HG03060 (cell line): ENCODE measurements around the gene RNF115.
"Not testable (repeated sequence)": the region's sequence is repeated elsewhere in the genome, so short reads cannot be mapped to it uniquely, and the experiment has no call there.

Source experiments
- ATAC-seq: cut with Tn5 transposase; IDR thresholded peaks from one replicate; pipeline ENCODE4 v1.9.1; 2021; ENCODE audit warnings: low read depth, moderate number of reproducible peaks; ENCODE audit not compliant: unreplicated experiment

The RNF115 gene

DNA sequence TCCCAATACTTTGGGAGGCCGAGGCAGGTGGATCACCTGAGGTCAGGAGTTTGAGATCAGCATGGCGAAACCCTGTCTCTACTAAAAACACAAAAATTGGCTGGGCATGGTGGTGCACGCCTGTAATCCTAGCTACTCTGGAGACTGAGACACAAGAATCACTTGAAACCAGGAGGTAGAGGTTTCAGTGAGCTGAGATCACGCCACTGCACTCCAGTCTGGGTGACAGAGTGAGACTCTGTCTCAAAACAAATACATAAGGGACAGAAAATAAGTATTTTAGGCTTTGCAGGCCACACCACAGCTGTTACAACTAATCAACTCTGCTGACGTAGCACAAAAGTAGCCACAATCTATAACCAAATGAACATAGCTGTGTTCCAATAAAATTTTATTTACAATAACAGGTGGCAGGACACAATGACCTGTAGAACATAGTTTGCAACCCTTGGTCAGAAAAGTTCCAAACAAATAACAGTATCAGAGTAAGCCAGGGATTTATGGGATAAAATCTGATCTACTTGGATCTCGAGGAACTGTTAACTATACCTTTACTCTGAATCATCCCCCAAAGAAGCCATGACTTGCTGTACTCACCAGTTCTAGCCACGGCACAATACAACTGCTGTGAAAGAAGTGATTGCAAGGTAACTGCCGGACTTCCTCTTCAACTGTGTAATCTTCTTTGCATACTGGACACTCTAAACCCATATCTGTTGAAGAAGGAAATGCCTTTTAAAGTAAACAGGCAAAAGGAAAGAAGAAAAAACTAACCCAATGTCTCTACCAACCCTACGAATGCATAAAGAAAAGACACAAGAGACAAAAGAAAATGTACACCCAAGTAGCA is 76.3 kb downstream of the RNF115 start:
- ATAC-seq = no peak

DNA sequence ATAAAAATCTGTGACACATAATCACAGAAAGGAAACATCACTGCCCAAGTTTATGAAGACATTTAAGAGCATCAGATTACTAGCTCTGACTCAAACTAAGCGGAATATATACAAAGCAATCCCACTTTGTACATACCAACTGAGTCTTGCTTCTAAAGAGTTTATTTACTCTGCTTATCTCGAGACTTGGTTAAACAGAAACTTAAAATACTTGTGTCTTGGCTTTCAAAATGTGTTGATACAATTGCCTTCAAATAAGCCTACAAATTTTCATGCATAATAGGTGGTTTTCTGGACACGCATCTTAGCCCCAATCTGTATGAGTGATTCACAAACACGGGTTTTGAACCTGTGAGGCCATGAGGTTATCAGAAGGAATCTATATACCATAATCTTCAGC is 83.6 kb downstream of the RNF115 start:
- ATAC-seq = no peak

DNA sequence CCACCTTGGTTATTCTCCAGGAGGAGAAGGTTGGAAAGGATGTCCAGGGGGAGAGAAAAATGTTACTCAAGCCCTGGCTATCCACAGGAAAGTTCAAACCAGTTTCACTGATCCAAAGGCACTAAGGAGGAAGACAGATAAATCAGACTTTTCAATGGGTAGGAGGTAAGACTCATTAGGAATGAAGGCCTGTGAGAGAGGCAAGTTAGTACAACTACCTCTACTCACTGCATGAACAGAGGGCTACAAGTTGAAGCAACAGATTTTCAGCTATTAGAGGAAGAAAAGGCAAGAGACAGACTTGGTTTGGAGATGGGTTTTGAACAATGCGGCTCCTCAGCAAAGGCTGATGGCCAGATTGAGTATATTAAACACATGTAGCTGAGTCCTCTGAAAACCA is 87.7 kb downstream of the RNF115 start:
- ATAC-seq = no peak

DNA sequence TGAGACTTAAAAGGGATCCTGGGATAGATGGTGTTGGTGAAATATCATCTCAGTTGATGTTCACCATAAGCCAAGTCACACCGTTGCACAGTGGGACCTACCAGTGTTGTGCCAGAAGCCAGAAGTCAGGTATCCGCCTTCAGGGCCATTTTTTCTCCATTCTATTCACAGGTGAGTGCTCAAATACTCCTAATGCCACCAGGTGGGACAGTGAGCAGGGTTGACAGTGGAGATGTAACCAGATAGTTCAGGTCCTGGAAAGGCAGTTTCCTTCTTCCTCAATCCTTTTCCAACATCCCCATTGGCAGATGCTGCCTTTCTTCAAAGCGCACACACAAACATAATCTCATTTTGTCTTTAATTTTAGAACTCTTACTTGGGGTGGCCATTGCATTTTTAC is 93.0 kb downstream of the RNF115 start:
- no peak for ATAC-seq

DNA sequence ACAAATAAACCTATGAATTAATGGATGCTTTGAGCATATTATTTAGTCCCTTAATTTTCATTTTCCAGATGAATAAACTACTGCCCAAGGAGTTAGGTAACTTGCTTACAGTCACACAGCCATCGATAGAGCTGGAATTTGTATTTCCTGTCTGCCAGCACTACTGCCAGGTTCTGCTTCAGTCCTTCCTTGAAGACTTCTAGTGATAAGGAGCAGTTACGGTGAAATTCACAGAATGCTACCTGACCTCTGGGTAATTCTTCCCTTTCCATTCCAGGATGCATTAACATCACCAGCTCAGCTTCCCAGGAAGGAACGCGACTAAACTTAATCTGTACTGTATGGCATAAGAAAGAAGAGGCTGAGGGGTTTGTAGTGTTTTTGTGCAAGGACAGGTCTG is 93.4 kb downstream of the RNF115 start:
- no peak for ATAC-seq

DNA sequence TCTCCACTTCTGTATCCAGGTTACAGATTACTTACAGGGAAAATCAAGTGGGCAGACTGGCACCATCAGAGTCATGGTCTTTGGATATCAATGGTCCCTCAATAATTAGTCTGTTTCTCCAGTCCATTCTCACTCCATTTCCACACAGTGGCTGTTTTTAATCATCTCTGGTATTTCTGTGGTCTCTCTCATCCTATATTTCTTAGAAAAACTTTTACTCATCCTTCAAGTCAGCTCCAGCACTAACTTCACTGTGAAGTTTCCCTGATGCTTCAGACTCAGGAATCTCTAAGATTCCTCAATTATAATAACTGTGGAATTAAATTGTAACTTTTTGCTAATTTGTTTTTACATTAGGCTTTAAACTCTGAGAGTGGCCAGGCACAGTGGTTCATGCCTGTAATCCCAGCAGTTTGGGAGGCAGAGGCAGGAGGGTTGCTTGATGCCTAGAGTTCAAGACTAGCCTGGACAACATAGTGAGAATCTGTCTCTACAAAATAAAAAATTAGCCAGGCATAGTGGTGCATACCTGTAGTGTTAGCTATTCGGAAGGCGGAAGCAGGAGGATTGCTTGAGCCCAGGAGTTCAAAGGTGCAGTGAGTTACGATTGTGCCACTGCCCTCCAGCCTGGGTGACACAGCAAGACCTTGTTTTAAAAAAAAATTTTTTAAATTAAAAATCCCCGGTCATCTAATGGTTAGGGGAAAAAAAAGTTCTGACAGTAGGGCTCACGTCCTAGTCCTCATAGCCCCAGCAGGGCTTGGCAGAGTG is 94.0 kb downstream of the RNF115 start:
- no peak for ATAC-seq

DNA sequence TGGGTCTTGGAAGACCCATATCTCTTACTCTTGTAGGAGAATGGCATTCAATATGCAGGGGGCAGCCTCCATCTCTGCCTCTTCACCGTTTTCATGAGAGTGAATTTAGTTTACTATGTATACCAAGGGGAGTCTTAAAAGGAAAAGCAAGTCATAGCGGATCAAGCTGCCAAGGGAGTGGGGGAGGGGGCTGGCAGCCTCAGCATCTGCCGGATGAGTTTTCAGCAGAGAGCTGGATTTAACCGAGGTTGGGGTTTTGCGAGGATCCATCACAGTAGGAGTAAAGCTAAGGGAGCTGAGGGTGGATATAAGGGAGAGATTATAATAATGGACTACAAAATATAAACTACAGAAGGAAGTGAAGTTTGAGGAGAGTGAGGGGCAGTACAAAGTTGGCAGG is 94.7 kb downstream of the RNF115 start:
- no peak for ATAC-seq

DNA sequence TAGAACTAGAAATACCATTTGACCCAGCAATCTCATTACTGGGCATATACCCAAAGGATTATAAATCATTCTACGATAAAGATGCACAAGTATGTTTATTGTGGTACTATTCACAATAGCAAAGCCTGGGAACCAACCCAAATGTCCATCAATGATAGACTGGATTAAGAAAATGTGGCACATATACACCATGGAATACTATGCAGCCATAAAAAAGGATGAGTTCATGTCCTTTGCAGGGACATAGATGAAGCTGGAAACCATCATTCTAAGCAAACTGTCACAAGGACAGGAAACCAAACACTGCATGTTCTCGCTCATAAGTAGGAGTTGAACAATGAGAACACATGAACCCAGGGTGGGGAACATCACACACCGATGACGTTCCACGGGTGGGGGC is 97.7 kb downstream of the RNF115 start:
- ATAC-seq = not testable (repeated sequence)

DNA sequence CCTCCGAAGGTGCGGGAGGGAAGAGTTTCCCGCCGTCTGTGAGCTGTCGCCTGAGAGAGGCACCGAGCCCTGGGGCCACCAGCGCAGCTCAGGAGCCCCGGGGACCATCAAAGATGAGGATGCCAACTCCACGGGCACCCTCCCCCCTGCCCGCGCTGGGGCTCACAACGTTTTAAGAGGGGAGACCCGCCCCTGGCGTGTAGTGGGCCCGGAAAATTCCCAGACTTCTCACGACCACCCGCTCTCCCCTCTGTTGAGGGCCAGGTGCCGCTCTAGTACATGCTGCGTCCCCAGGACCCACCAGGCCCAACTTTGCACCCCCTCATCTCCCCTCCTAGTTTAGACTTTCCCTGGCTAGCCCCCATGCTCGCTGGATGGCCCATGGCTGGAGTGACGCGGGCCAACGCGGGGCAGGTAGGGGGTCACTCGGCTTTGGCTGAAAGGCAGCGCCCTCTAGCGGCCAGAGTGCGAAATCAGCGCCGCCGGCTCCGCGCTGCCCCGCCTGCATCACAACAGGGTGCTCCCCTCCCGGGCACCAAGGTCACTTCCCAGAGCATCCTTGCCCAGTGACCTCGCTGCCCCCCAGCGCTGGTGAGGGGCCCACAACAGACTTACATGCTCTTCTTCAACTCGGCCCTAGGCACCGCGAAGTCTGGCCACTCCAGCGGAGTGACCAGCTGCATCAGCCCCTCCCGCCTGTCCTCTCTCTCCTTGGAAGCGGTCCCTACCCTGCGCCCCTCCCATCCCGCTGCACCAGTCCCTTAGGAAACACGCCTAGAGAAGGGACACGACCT is 102.8 kb downstream of the RNF115 start:
- ATAC-seq = no peak

DNA sequence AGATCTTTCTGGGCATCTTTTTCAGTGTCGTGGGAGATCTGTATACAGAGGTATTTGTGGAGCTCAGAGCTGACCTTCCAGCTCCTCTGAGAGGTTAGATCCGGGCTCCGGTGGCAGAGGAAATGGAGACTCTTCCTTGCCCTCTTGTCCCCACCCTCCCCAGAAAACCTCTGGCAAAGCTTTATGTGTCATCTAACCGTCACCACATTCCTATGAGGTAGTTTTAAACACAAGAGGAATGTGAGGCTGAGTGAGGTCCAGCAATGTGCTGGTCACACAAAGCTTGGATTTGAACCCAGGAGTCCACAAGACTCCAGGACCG is 103.4 kb downstream of the RNF115 start:
- no peak for ATAC-seq

DNA sequence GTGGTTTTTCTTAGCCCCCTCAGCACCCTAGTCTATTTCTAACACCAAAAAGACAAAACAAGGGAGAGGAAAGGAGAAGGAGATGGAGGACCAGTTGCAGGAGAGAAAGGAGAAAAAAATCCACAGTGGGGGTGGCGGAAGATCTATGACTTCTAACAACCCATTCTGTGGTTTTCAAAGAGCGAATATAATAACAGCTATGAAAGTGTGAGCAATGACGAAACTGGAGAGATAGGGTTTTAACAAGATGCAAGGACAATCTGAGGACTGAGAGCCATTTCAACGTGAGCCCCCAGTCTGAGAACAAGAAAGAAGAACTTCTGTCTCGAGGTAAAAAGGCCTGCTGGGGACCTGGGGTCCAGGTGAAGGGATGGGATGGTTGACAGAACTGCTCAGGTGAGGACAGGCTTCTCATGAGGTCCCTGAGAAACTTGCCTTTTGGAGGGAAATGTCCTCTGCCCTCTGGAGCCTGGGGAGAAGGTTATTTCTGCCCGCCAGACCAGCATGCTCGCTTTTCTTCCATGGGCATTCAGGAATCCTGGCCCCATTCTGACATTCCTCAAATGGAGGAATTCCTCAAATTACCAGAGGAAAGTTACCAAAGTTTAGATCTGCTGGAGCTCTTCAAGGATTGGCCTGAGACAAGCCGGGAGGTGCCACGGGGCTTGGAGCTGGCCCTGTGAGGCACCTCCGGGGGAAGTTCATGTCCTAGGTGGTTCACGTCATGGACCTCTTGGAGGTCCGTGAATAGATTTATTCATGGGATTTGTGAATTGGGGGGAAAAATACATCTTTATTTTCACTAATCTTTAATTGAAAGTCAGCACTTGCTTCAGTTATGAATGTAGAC is 104.4 kb downstream of the RNF115 start, which contains the start of gene CD160:
Gene CD160, plus strand, starts transcription at position 270 of the 850 bp plus-strand sequence. CDS start 8,829 bp downstream, outside the sequence.
- ATAC-seq = no peak

DNA sequence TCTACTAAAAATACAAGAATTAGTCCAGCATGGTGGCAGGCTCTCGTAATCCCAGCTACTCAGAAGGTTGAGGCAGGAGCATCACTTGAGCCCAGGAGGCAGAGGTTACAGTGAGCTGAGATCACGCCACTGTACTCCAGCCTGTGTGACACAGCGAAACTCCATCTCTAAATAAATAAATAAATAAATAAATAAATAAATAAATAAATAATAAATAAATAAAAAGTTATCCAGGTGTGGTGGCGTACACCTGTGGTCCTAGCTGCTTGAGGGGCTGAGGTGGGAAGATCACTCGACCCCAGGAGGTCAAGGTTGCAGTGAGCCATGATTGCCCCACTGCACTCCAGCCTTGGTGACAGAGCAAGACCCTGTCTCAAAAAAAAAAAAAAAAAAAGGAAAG is 105.4 kb downstream of the RNF115 start:
- ATAC-seq = not testable (repeated sequence)

DNA sequence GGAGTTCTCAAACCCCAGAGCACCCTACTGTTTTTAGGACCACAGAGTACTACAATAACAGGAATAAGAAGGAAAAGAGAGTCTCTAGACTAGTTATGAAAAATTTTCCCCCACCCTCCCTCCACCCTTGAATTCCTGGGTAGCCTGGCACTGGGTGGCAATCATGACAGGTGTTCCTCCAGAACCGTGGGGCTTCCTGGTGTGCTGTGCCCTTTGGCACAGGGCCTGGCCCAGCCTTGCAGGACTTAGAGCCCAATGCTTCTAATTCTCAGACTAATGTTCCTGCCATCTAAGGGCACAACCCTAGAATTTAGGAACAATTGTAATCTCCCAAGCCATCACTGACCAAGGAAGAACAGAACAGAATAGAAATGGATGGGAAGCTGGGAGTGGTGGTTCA is 106.1 kb downstream of the RNF115 start:
- no peak for ATAC-seq

DNA sequence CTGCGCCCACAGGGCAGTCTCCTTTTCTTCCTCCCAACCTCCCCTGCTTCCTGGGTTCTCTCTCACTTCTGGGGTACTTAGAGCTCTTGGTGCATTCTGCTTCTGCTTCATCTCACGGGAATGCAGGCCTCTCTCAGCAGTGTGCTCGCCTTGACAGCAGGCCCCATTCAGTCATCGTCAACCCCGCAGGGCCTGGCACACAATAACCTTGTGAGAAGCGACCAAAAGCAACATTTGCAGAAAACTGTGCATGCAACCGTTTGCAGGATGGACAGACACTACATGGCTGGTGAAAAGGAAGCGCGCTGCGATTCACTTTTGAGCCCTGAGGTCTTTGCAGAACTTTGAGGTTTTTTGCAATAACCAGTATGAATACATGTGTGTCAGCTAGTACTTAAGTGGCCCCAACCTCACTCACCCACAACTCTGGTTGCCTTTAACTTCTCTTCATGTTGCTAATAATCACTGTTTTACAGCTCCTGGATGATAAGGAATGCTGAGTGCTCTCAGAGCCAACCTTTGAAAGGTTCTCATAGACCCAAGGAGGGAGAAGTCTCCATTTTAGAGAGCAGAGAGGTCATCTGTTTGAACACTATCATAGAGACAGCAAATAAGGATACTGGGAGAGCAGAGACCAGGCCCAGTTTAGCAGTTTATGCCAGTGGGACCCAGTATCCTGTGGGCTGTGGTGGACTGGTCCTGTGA is 107.1 kb downstream of the RNF115 start:
- no peak for ATAC-seq

DNA sequence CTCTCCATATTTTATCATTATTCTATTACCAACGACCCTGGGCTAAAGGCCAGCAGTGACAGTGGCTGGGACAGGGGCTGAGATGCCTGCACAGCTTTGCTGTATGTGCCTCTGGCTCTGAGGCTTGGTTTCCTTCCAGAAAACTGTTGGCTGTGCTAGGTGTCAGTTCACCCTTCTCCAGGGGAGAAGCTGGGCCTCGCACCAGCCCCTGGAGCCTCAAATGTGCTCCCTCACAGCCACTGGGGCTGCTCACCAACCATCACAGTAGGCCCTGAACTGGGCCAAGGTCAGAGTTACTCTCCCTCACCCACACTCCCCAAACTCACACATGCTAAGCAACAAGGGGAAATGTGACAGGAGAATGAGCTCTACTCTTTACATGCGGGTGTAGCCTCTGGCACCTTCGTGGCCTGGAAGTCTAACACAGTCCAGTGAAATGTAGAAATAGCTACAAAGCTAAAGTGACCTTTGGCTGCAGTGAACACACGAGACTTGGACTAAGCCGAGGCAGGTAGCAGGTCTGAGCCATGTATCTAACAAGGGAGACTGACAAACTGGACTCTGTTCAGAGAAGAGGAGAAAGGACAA is 109.3 kb downstream of the RNF115 start:
- no peak for ATAC-seq

DNA sequence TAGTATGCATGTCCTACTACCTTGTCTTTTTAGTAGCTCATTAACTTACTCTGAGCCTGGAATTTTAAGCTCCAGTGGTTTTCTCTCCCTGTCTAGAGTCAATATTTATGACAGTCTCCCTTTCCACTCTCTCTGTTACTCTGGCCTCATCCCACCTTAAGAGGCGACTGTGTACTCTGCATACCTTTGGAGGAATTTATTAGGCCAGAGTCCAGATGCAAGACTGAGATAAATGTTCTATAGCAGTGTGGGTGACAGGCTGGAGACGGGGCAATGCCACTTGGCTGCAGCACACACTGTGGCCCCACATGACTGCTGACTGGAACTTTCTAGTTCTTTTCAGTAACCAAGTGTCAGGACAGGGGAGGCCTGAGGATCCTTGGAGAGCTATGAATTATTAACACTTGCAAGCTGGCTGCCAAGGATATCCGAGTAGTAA is 112.7 kb downstream of the RNF115 start:
- ATAC-seq = no peak

DNA sequence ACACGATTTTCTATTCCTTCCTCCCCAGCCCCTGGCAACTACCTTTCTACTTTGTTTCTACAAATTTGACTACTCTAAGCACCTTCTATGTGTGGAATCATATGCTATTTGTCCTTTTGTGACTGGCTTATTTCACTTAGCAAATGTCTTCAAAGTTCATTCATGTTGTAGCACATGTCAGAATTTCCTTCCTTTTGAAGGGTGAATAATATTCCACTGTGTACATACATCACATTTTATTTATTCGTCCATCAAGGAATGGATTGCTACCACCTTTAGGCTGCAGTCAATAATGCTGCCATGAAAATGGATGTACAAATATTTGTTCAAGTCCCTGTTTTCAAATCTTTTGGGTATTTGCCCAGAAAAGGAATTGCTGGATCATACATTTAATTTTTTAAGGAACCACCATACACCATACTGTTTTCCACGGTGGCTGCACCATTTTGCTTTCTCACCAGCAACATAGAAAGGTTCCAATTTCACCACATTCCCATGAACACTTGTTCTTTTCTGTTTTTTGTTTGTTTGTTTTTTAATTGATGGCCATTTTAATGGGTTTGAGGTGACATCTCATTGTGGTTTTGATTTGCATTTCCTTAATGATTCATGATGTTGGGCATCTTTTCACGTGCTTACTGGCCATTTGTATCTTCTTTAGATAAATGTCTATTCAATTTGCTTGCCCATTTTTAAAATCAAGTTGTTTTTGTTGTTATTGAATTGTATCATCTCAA is 113.4 kb downstream of the RNF115 start:
- no peak for ATAC-seq

DNA sequence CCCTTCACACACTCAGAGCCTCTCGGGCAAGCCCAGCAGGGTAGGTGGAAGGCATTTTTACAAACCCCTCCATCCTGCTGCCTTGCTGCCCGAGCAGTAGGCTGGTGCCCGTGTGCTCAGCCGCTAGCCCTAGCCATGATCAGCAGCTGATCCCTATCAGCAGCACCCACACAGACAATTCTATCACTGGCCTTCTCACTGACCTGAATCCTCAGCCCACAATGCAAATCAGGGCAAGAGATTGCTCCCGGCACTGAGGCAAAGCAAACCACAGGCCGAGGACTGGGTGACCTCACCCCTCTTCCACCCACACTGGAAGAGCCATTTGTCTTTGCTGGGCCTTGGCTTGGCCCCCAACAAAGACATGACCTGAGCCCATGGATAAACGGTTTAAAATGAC is 115.8 kb downstream of the RNF115 start:
- ATAC-seq = no peak
